K562 (cell line): ENCODE data around the gene RALGAPA2. TPM values are rescaled to one million over a fixed set of nuclear protein-coding genes. Genes with fewer than 3 reads are reported as not detected.

Experiments
- C11orf30 ChIP-seq: fragments of 450-650 bp; IDR thresholded peaks from 2 replicates; pipeline ENCODE4 v1.6.1; 2016; ENCODE audit warnings: low read depth, mild to moderate bottlenecking
- GABPA ChIP-seq: fragments of 200-800 bp; sonication (Bioruptor generic); conservative IDR thresholded peaks from 2 replicates; pipeline ENCODE4 v1.6.1; 2016; ENCODE audit warnings: low read depth, missing genetic modification characterization, missing compliant biosample characterization
- HDAC2 ChIP-seq: fragments of 450-650 bp; IDR thresholded peaks from 2 replicates; pipeline ENCODE4 v1.6.1; 2016; ENCODE audit warnings: mild to moderate bottlenecking
- HDAC8 ChIP-seq: fragments of 450-650 bp; IDR thresholded peaks from 2 replicates; pipeline ENCODE4 v1.6.1; 2016; ENCODE audit warnings: mild to moderate bottlenecking, missing genetic modification characterization, moderate library complexity, missing compliant biosample characterization
- HIVEP1 ChIP-seq: fragments of 250-450 bp; sonication (Bioruptor Pico); IDR thresholded peaks from 2 replicates; pipeline ENCODE4 v1.4.0; 2020; ENCODE audit warnings: mild to moderate bottlenecking
- KAT7 ChIP-seq: sonication (generic); formaldehyde crosslinking; IDR thresholded peaks from 2 replicates; pipeline ENCODE4 v1.8.0; 2022; ENCODE audit warnings: missing genetic modification reagents, mild to moderate bottlenecking, borderline replicate concordance
- MAFG ChIP-seq: fragments of 450-650 bp; conservative IDR thresholded peaks from 2 replicates; pipeline ENCODE4 v1.6.1; 2016; ENCODE audit warnings: missing genetic modification characterization, missing compliant biosample characterization
- NFE2L1 ChIP-seq: fragments of 450-650 bp; IDR thresholded peaks from 2 replicates; pipeline ENCODE4 v1.6.1; 2016; ENCODE audit warnings: missing genetic modification characterization, low read depth, mild to moderate bottlenecking, missing compliant biosample characterization, moderate library complexity, borderline replicate concordance
- SIN3A ChIP-seq, 2 experiments: fragments of 150-350 bp in 1 of 2; IDR thresholded peaks; 2 replicates each; pipeline ENCODE4 v1.6.1; 2011 to 2016; ENCODE audit warnings: borderline replicate concordance in 2 of 2, low read depth in 2 of 2, low read length in 2 of 2, mild to moderate bottlenecking in 2 of 2, moderate library complexity in 2 of 2; ENCODE audit not compliant: control insufficient read depth in 1 of 2
- TEAD4 ChIP-seq, 2 experiments: sonication (generic) in 1 of 2; formaldehyde crosslinking in 1 of 2; IDR thresholded peaks; 2 replicates each; pipeline versions ENCODE4 v1.6.1 to v1.8.0; 2012 to 2022; ENCODE audit warnings: borderline replicate concordance in 1 of 2, inconsistent platforms in 1 of 2, low read length in 1 of 2, mild to moderate bottlenecking in 1 of 2, missing genetic modification reagents in 1 of 2
- XRCC3 ChIP-seq: fragments of 450-650 bp; IDR thresholded peaks from 2 replicates; pipeline ENCODE4 v1.6.1; 2017; ENCODE audit warnings: mild to moderate bottlenecking, moderate library complexity
- XRCC5 ChIP-seq: fragments of 200-400 bp; formaldehyde crosslinking; IDR thresholded peaks from 2 replicates; pipeline ENCODE4 v1.6.1; 2017; ENCODE audit warnings: low read depth, mild to moderate bottlenecking, low read length
- ZC3H8 ChIP-seq: fragments of 450-650 bp; IDR thresholded peaks from 2 replicates; pipeline ENCODE4 v1.6.1; 2017
- ZNF133 ChIP-seq: fragments of 250-450 bp; sonication (Bioruptor Pico); IDR thresholded peaks from 2 replicates; pipeline ENCODE4 v1.4.0; 2020; ENCODE audit warnings: mild to moderate bottlenecking
- ZNF316 ChIP-seq: fragments of 450-650 bp; IDR thresholded peaks from 2 replicates; pipeline ENCODE4 v1.6.1; 2016
- ZNF431 ChIP-seq: sonication (generic); formaldehyde crosslinking; IDR thresholded peaks from 2 replicates; pipeline ENCODE4 v1.8.0; 2022; ENCODE audit warnings: mild to moderate bottlenecking, missing genetic modification reagents
- polyA plus RNA-seq, 8 experiments: library from polyadenylated mRNA; depleted of rRNA in 4 of 8; stranded (reverse) in 5 of 8; unstranded in 3 of 8; fragments of >200 nt; fragmentation: Nextera tagmentation in 2 of 8; fragmentation: Illumina TruSeq in 1 of 8; extraction: Ambion mirVana in 2 of 8; extraction: Trizol in 1 of 8; gene quantifications; 2 replicates each; pipeline versions ENCODE4 v1.2.1 to v1.2.3, GENCODE V29; 2011 to 2014; ENCODE audit warnings: inconsistent platforms in 1 of 8, missing spikeins in 1 of 8
- total RNA-seq, 7 experiments: library from RNA; depleted of rRNA in 6 of 7; stranded (reverse); fragments of >200 nt in 6 of 7; fragmentation: Illumina TruSeq in 2 of 7; extraction: Trizol in 2 of 7; gene quantifications; 2 replicates each; pipeline versions ENCODE4 v1.2.1 to v1.2.3, GENCODE V29; 2011 to 2021; ENCODE audit warnings: low replicate concordance in 1 of 7
- TF ChIP-seq, protein P1 (sequence below): IDR thresholded peaks from 2 replicates; pipeline ENCODE4 v1.6.1; 2011; ENCODE audit not compliant: insufficient read length; ENCODE audit errors: extremely low read depth
- TF ChIP-seq, protein P2 (sequence below): fragments of 450-650 bp; IDR thresholded peaks from 2 replicates; pipeline ENCODE4 v1.6.1; 2017; ENCODE audit warnings: antibody characterized with exemption, mild to moderate bottlenecking

RALGAPA2 gene
- total and polyA plus RNA-seq, 9 of the 15 experiments (the other 6 are each of a cell fraction or from before 2014, with no cell fraction given) = 0.35 to 2.7 (median 1.4) TPM

DNA sequence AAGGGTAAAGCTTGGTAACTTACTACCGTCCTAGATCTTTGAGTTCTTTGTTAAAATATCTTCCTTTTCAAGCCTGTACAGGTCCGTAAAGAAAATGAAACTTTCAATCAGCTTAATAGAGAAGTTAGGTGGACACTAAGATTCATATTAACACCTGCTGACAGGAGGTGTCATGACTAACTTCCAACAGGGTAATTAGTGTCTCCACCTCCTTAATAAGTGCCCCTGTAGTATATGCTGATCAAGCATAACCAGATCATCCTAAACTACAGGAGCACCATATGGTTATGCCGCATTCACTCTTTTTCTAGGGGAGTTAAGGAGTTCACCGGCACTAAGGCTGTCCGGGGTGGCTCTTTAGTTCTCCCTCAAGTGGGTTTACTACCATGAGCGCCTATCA is 23.9 kb upstream of the RALGAPA2 start (continued):
- TF ChIP-seq SIN3A (IDR thresholded peaks at IDR 0.05; ENCODE audit: borderline replicate concordance in 2 of 2, control insufficient read depth in 1 of 2, low read depth in 2 of 2, low read length in 2 of 2) (no peak), MAFG (tag) (0 out of 2 replicates have a peak, but pooled peaks have one; percentile 33), ZNF133 (CRISPR knock-in tag) (no peak), HDAC2 (no peak), TEAD4 (IDR thresholded peaks at IDR 0.05; ENCODE audit: low read length) (no peak), TEAD4 (CRISPR knock-in tag; IDR thresholded peaks at IDR 0.05; ENCODE audit: borderline replicate concordance) (no peak), HDAC8 (tag) (no peak), ZNF316 (peak; percentile 64), ZC3H8 (no peak), XRCC5 (no peak), ZNF431 (CRISPR knock-in tag) (no peak), C11orf30 (0 out of 2 replicates have a peak, but pooled peaks have one; percentile 14), NFE2L1 (tag) (no peak), KAT7 (CRISPR knock-in tag) (no peak), GABPA (tag) (no peak), XRCC3 (no peak), HIVEP1 (CRISPR knock-in tag) (no peak)
- TF ChIP-seq, protein P1, sequence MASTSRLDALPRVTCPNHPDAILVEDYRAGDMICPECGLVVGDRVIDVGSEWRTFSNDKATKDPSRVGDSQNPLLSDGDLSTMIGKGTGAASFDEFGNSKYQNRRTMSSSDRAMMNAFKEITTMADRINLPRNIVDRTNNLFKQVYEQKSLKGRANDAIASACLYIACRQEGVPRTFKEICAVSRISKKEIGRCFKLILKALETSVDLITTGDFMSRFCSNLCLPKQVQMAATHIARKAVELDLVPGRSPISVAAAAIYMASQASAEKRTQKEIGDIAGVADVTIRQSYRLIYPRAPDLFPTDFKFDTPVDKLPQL = no peak
- TF ChIP-seq, protein P2, sequence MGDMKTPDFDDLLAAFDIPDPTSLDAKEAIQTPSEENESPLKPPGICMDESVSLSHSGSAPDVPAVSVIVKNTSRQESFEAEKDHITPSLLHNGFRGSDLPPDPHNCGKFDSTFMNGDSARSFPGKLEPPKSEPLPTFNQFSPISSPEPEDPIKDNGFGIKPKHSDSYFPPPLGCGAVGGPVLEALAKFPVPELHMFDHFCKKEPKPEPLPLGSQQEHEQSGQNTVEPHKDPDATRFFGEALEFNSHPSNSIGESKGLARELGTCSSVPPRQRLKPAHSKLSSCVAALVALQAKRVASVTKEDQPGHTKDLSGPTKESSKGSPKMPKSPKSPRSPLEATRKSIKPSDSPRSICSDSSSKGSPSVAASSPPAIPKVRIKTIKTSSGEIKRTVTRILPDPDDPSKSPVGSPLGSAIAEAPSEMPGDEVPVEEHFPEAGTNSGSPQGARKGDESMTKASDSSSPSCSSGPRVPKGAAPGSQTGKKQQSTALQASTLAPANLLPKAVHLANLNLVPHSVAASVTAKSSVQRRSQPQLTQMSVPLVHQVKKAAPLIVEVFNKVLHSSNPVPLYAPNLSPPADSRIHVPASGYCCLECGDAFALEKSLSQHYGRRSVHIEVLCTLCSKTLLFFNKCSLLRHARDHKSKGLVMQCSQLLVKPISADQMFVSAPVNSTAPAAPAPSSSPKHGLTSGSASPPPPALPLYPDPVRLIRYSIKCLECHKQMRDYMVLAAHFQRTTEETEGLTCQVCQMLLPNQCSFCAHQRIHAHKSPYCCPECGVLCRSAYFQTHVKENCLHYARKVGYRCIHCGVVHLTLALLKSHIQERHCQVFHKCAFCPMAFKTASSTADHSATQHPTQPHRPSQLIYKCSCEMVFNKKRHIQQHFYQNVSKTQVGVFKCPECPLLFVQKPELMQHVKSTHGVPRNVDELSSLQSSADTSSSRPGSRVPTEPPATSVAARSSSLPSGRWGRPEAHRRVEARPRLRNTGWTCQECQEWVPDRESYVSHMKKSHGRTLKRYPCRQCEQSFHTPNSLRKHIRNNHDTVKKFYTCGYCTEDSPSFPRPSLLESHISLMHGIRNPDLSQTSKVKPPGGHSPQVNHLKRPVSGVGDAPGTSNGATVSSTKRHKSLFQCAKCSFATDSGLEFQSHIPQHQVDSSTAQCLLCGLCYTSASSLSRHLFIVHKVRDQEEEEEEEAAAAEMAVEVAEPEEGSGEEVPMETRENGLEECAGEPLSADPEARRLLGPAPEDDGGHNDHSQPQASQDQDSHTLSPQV = no peak
